HL-60 (cell line): Measurements from ENCODE around the gene IL25.

ENCODE experiments used
- CTCF ChIP-seq: IDR thresholded peaks from one replicate; pipeline ENCODE4 v1.5.1; 2011; ENCODE audit warnings: low read length, control low read depth, inconsistent platforms; ENCODE audit not compliant: insufficient read depth
- POLR2AphosphoS5 ChIP-seq: IDR thresholded peaks from 2 replicates; pipeline ENCODE4 v1.6.1; 2012; ENCODE audit warnings: low read depth
- REST ChIP-seq: IDR thresholded peaks from 2 replicates; pipeline ENCODE4 v1.6.1; 2012; ENCODE audit warnings: low read depth; ENCODE audit not compliant: insufficient replicate concordance

DNA sequence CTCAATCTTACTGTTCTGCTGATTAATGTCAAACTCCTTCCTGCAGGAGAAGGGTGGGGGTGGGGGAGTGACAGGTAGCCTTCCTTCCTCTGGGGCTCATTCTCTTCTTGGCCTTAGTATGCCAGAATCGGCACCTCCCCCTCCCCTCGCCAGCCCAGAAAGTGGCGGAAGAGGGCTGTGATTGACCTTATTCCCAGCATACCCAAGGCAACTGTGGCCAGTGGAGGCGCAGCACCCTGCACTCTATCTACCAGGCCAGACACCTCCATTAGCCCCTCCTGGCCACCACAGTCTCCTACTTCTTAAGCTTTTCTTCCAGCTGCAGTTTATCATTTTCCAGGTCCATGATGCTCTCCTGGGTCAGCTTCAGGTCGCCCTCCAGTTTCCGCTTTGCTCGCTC is 20.0 kb downstream of the IL25 start:
- TF ChIP-seq CTCF (no peak), REST (no peak), POLR2AphosphoS5 (no peak)
